B cell (primary cell): ENCODE data around the gene FARP2. TPM values are rescaled to one million over a fixed set of nuclear protein-coding genes. Genes with fewer than 3 reads are reported as not detected.

ENCODE experiments used
- ATAC-seq: fragments of 200-7000 bp; cut with Tn5 transposase; one replicate; pipeline ENCODE4 v1.10.0; 2021; ENCODE audit warnings: low read depth, mild to moderate bottlenecking, moderate number of reproducible peaks, moderate library complexity
- CTCF ChIA-PET: fragments of 350-600 bp; sonication (Branson Sonifier 250); formaldehyde crosslinking; loops from one replicate; lab custom pipeline; 2021; ENCODE audit warnings: antibody characterized with exemption, inconsistent platforms; lab: Charles Lee
- POLR2A ChIA-PET: fragments of 350-600 bp; sonication (Branson Sonifier 250); formaldehyde crosslinking; loops from one replicate; lab custom pipeline; 2021; ENCODE audit warnings: antibody characterized with exemption; lab: Charles Lee
- DNase-seq: peaks from one replicate; pipeline ENCODE4 v3.0.0; 2013
- H2AFZ ChIP-seq: 2 replicates; pipeline ENCODE4 v1.6.1; 2012; ENCODE audit warnings: mild to moderate bottlenecking, low read depth, low read length; ENCODE audit not compliant: insufficient read depth, poor library complexity, severe bottlenecking
- H3K27ac ChIP-seq, 2 donors: 1 replicate in 1 of 2; 2 replicates in 1 of 2; pipeline ENCODE4 v1.5.1; 2012 to 2013; ENCODE audit warnings: low read length in 2 of 2, mild to moderate bottlenecking in 2 of 2, moderate library complexity in 1 of 2
- H3K27me3 ChIP-seq, 4 experiments: fragments of 200-600 bp in 1 of 4; sonication (generic) in 1 of 4; replicated peaks in 1 of 4; 1 replicate in 2 of 4; 2 replicates in 2 of 4; pipeline versions ENCODE4 v1.6.1 to v1.7.0; 2013 to 2016; ENCODE audit warnings: low read length in 3 of 4, mild to moderate bottlenecking in 2 of 4, mixed read lengths in 1 of 4, moderate library complexity in 1 of 4; ENCODE audit not compliant: insufficient read depth in 4 of 4, control insufficient read depth in 3 of 4; ENCODE audit errors: control extremely low read depth in 1 of 4
- H3K36me3 ChIP-seq, 2 experiments: replicated peaks in 1 of 2; 1 replicate in 1 of 2; 2 replicates in 1 of 2; pipeline versions ENCODE4 v1.6.1 to v1.7.1; 2013; ENCODE audit warnings: low read length in 1 of 2; ENCODE audit not compliant: insufficient read depth in 2 of 2, control insufficient read depth in 1 of 2; ENCODE audit errors: control extremely low read depth in 1 of 2, extremely low read depth in 1 of 2
- H3K4me1 ChIP-seq, 2 donors: fragments of 200-600 bp in 1 of 2; sonication (generic) in 1 of 2; 1 replicate in 1 of 2; 2 replicates in 1 of 2; pipeline versions ENCODE4 v1.5.1 to v1.6.1; 2013 to 2017; ENCODE audit warnings: low read length in 2 of 2; ENCODE audit not compliant: control insufficient read depth in 2 of 2, insufficient read depth in 2 of 2
- H3K4me2 ChIP-seq: replicated peaks from 2 replicates; pipeline ENCODE3; 2012; ENCODE audit warnings: mild to moderate bottlenecking, low read depth, low read length; ENCODE audit not compliant: poor library complexity, severe bottlenecking
- H3K4me3 ChIP-seq, 5 experiments: fragments of 200-600 bp in 1 of 5; sonication (generic) in 1 of 5; 1 replicate in 3 of 5; 2 replicates in 2 of 5; pipeline versions ENCODE4 v1.5.1 to v1.7.0; 2011 to 2016; ENCODE audit warnings: low read length in 4 of 5, mild to moderate bottlenecking in 4 of 5, low read depth in 2 of 5, control low read depth in 1 of 5, moderate library complexity in 1 of 5; ENCODE audit not compliant: insufficient read depth in 1 of 5; ENCODE audit errors: control extremely low read depth in 1 of 5, extremely low read depth in 1 of 5
- H3K79me2 ChIP-seq: fragments of 200-600 bp; sonication (generic); one replicate; pipeline ENCODE4 v1.6.0; 2016; ENCODE audit warnings: low read length; ENCODE audit not compliant: control insufficient read depth, insufficient read depth
- H3K9ac ChIP-seq: fragments of 200-600 bp; sonication (generic); 2 replicates; pipeline ENCODE4 v1.6.1; 2017; ENCODE audit warnings: mild to moderate bottlenecking, low read length, moderate library complexity
- H3K9me3 ChIP-seq, 3 donors: one replicate each; pipeline versions ENCODE4 v1.6.1 to v1.7.1; 2013; ENCODE audit warnings: low read length in 2 of 3; ENCODE audit not compliant: control insufficient read depth in 2 of 3, insufficient read depth in 1 of 3; ENCODE audit errors: control extremely low read depth in 1 of 3
- H4K20me1 ChIP-seq: 2 replicates; pipeline ENCODE4 v1.6.0; 2012; ENCODE audit warnings: mild to moderate bottlenecking, low read length; ENCODE audit not compliant: insufficient read depth, control insufficient read depth, poor library complexity, severe bottlenecking
- H3K27ac Mint-ChIP-seq: one replicate; pipeline ENCODE4 v1.8.0; 2021; ENCODE audit warnings: mixed read lengths
- H3K27me3 Mint-ChIP-seq: one replicate; pipeline ENCODE4 v1.8.0; 2021; ENCODE audit warnings: mixed read lengths
- H3K4me1 Mint-ChIP-seq: one replicate; pipeline ENCODE4 v1.8.0; 2021; ENCODE audit warnings: mixed read lengths
- H3K4me3 Mint-ChIP-seq: one replicate; pipeline ENCODE4 v1.8.0; 2021; ENCODE audit warnings: mixed read lengths
- H3K9me3 Mint-ChIP-seq: one replicate; pipeline ENCODE4 v1.8.0; 2022; ENCODE audit warnings: mixed read lengths; ENCODE audit not compliant: insufficient read depth
- EZH2 ChIP-seq: IDR thresholded peaks from 2 replicates; pipeline ENCODE4 v1.6.1; 2012; ENCODE audit warnings: borderline replicate concordance, low read depth, mild to moderate bottlenecking, moderate library complexity, low read length; ENCODE audit not compliant: insufficient read depth, poor library complexity, severe bottlenecking
- WGBS: methylation state at CpG from one replicate; pipeline ENCODE4 v1.1.5; 2013; ENCODE audit warnings: missing lambda C conversion rate; ENCODE audit not compliant: insufficient coverage; 5-methylcytosine and 5-hydroxymethylcytosine counted together
- intact Hi-C: fragments of 100-400 bp; cut with micrococcal nuclease; formaldehyde crosslinking; loops from one replicate; pipeline ENCODE4 v1.10.0; 2022
- polyA plus RNA-seq: library from polyadenylated mRNA; depleted of rRNA; stranded (reverse); fragments of >200 nt; gene quantifications from 2 replicates; pipeline ENCODE4 v1.2.3, GENCODE V29; 2012
- total RNA-seq, 2 donors: library from RNA; stranded (reverse); fragments of 120-200 nt in 1 of 2; gene quantifications; 1 replicate in 1 of 2; 2 replicates in 1 of 2; pipeline versions ENCODE4 v1.2.3 to v1.2.4, GENCODE V29; 2013 to 2022
- TF ChIP-seq, protein P1 (sequence below): fragments of 200-600 bp; IDR thresholded peaks from one replicate; pipeline ENCODE4 v1.8.0; 2022; ENCODE audit warnings: antibody characterized with exemption, mild to moderate bottlenecking

The FARP2 gene
- total and polyA plus RNA-seq, 2 donors (not counting 1 experiment from before 2014, with no cell fraction given): 37.1 to 114 TPM

DNA sequence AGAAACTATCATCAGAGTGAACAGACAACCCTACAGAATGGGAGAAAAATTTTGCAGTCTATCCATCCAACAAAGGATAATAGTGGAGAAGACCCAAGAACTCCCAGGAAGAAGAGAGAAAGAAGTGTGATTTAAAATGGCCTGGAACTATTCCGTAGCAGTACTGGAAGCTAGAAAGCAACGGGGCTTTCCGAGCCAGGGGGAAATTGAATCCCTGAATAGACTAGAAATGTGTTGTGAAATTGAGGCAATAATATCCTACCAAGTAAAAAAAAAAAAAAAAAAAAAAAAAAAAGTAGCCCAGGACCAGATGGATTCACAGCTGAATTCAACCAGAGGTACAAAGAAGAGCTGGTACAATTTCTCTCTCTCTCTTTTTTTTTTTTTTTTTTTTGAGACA lies 69.3 kb downstream of the FARP2 start:
- Mint-ChIP-seq H3K4me3 (no peak overlapping the region), H3K27ac (no peak overlapping the region), H3K9me3 (peaks cover 9% of the 10 kb centered on the region), H3K4me1 (no peaks in the 10 kb centered on the region), H3K27me3 (no peaks in the 10 kb centered on the region)
- intact Hi-C loops: no loop called here
- Histone ChIP-seq H3K79me2 (no peaks in the 10 kb centered on the region), H4K20me1 (no peaks in the 10 kb centered on the region), H3K4me3 (no peak overlapping the region), H3K9ac (no peak overlapping the region), H2AFZ (no peak overlapping the region), H3K27ac (no peak overlapping the region), H3K36me3 (peaks cover 9 to 21% of the 10 kb centered on the region in 2 experiments), H3K9me3 (peaks cover 3 to 19% (median 11%) of the 10 kb centered on the region in 3 donors), H3K27me3 (no peaks in the 10 kb centered on the region), H3K4me2 (no peak overlapping the region), H3K4me1 (no peaks in the 10 kb centered on the region)
- DNase-seq (no peak), ATAC-seq (no peak)
- no CpG with 5 or more reads among the region's 3 CpGs for WGBS
- POLR2A ChIA-PET: no interaction called here
- CTCF ChIA-PET: no interaction called here
- TF ChIP-seq, protein P1, sequence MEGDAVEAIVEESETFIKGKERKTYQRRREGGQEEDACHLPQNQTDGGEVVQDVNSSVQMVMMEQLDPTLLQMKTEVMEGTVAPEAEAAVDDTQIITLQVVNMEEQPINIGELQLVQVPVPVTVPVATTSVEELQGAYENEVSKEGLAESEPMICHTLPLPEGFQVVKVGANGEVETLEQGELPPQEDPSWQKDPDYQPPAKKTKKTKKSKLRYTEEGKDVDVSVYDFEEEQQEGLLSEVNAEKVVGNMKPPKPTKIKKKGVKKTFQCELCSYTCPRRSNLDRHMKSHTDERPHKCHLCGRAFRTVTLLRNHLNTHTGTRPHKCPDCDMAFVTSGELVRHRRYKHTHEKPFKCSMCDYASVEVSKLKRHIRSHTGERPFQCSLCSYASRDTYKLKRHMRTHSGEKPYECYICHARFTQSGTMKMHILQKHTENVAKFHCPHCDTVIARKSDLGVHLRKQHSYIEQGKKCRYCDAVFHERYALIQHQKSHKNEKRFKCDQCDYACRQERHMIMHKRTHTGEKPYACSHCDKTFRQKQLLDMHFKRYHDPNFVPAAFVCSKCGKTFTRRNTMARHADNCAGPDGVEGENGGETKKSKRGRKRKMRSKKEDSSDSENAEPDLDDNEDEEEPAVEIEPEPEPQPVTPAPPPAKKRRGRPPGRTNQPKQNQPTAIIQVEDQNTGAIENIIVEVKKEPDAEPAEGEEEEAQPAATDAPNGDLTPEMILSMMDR: no peak
- TF ChIP-seq EZH2: no peak

DNA sequence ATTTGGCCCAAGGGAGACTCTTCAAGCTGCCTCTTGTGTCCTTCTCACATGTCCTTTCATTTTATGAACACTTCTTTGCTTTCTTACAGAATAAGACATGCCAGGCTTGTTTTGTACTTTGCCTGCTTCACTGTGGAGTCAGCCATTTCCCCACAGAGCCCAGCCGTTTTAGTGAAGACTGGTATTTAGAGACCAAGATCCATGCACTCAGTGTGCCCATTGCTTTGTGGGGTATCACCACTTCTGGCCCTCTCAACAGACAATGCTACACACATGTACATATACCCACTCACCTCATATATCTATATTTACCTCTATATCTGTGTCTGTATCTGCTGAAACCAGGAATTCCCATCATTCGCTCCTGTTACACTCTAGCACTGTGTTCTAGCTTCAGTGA lies 74.1 kb downstream of the FARP2 start:
- no peaks in the 10 kb centered on the region for H3K4me1 Mint-ChIP-seq
- no peaks in the 10 kb centered on the region for H3K27me3 ChIP-seq
- DNase-seq (no peak), ATAC-seq (no peak)
- no peaks in the 10 kb centered on the region for H3K4me1 ChIP-seq
- no peak for TF ChIP-seq EZH2
- TF ChIP-seq, protein P1: no peak
- H3K27ac Mint-ChIP-seq: no peak overlapping the region
- no peak overlapping the region for H3K4me2 ChIP-seq
- H3K27me3 Mint-ChIP-seq: no peaks in the 10 kb centered on the region
- no peaks in the 10 kb centered on the region for H3K9me3 ChIP-seq
- no peak overlapping the region for H3K4me3 ChIP-seq
- ChIA-PET POLR2A (no interaction called here), CTCF (no interaction called here)
- H3K4me3 Mint-ChIP-seq: no peak overlapping the region
- no peak overlapping the region for H3K9ac ChIP-seq
- no peaks in the 10 kb centered on the region for H3K9me3 Mint-ChIP-seq
- H4K20me1 ChIP-seq: no peaks in the 10 kb centered on the region
- intact Hi-C loops: no loop called here
- no peak overlapping the region for H2AFZ ChIP-seq
- 94% methylated on average over 2 of the region's 2 CpGs for WGBS
- H3K36me3 ChIP-seq: peaks cover 13 to 47% of the 10 kb centered on the region in 2 experiments
- H3K79me2 ChIP-seq: no peaks in the 10 kb centered on the region
- H3K27ac ChIP-seq: no peak overlapping the region
